ENCODE data around the gene MTURN.
"Not testable (repeated sequence)": the region's sequence is repeated elsewhere in the genome, so short reads cannot be mapped to it uniquely, and the experiment has no call there.

Gene MTURN

GRCh38 chr7:30093420-30093952 lies 41.3 kb upstream of the MTURN start:
- H3K4me3 ChIP-seq (ENCODE audit: low read length) = no peak overlapping the region
- no peak for TF ChIP-seq CTCF (conservative IDR thresholded peaks at IDR 0.05; ENCODE audit: low read depth, low read length)
- peak; percentile 34 for DNase-seq (ENCODE audit: low read depth)

GRCh38 chr7:30098599-30098998 lies 36.2 kb upstream of the MTURN start:
- H3K4me3 ChIP-seq (ENCODE audit: low read length); DNase-seq (ENCODE audit: low read depth): not testable (repeated sequence)

GRCh38 chr7:30102281-30102680 lies 32.5 kb upstream of the MTURN start:
- no peak for DNase-seq (ENCODE audit: low read depth)
- no peak overlapping the region for H3K4me3 ChIP-seq (ENCODE audit: low read length)
- no peak for TF ChIP-seq CTCF (conservative IDR thresholded peaks at IDR 0.05; ENCODE audit: low read depth, low read length)

- no peak for TF ChIP-seq CTCF (conservative IDR thresholded peaks at IDR 0.05; ENCODE audit: low read depth, low read length)
Observed at GRCh38 chr7:30104157-30104556, 30.6 kb upstream of the MTURN start.

GRCh38 chr7:30112103-30112713 lies 22.6 kb upstream of the MTURN start:
- H3K4me3 ChIP-seq (ENCODE audit: low read length) = no peak overlapping the region
- DNase-seq (ENCODE audit: low read depth) = no peak
- no peak for TF ChIP-seq CTCF (conservative IDR thresholded peaks at IDR 0.05; ENCODE audit: low read depth, low read length)

More at GRCh38 chr7:30104157-30104556, 30.6 kb upstream of the MTURN start:
- no peak for DNase-seq (ENCODE audit: low read depth)
- no peak overlapping the region for H3K4me3 ChIP-seq (ENCODE audit: low read length)

- no peak overlapping the region for H3K4me3 ChIP-seq (ENCODE audit: low read length)
- no peak for TF ChIP-seq CTCF (conservative IDR thresholded peaks at IDR 0.05; ENCODE audit: low read depth, low read length)
- DNase-seq (ENCODE audit: low read depth) = no peak
Observed at GRCh38 chr7:30113144-30113543, 21.6 kb upstream of the MTURN start.

GRCh38 chr7:30114536-30115238 lies 20.1 kb upstream of the MTURN start:
- no peak overlapping the region for H3K4me3 ChIP-seq (ENCODE audit: low read length)
- no peak for DNase-seq (ENCODE audit: low read depth)
- TF ChIP-seq CTCF (conservative IDR thresholded peaks at IDR 0.05; ENCODE audit: low read depth, low read length) = no peak
